SK-N-SH (cell line): ENCODE data around the gene NFIX. TPM values are rescaled to one million over a fixed set of nuclear protein-coding genes. Genes with fewer than 3 reads are reported as not detected.

Experiments
- CTCF ChIA-PET: fragments of 300-600, 350-600 bp; formaldehyde crosslinking; extraction: SDS; loops from one replicate; lab custom pipeline; 2021; lab: Yijun Ruan, JAX
- POLR2A ChIA-PET: fragments of 350-600 bp; sonication (Branson Sonifier 250); formaldehyde crosslinking; extraction: SDS; loops from one replicate; lab custom pipeline; 2020; ENCODE audit warnings: antibody characterized with exemption, inconsistent platforms; lab: Yijun Ruan, JAX
- DNase-seq: peaks from one replicate; pipeline ENCODE4 v3.0.0; 2012
- H2AFZ ChIP-seq: fragments of 200-600 bp; sonication (generic); 2 replicates; pipeline ENCODE4 v1.8.1; 2016; ENCODE audit warnings: antibody characterized with exemption, mild to moderate bottlenecking, low read depth
- H3F3A ChIP-seq: fragments of 200-600 bp; sonication (generic); replicated peaks from 2 replicates; pipeline ENCODE3; 2016; ENCODE audit warnings: antibody characterized with exemption, mild to moderate bottlenecking; ENCODE audit not compliant: insufficient read depth
- H3K27ac ChIP-seq, 2 experiments: fragments of 200-500 bp in 1 of 2; fragments of 200-600 bp in 1 of 2; sonication (Bioruptor generic) in 1 of 2; sonication (generic), shearing (Covaris generic) in 1 of 2; 2 replicates each; pipeline versions ENCODE4 v1.5.1 to v1.6.1; 2014 to 2016; ENCODE audit warnings: low read depth in 2 of 2, inconsistent platforms in 1 of 2, low read length in 1 of 2, mild to moderate bottlenecking in 1 of 2, mixed read lengths in 1 of 2
- H3K27me3 ChIP-seq: fragments of 200-600 bp; sonication (generic), shearing (Covaris generic); 2 replicates; pipeline ENCODE4 v1.6.1; 2016; ENCODE audit warnings: mixed run types; ENCODE audit not compliant: insufficient read depth
- H3K36me3 ChIP-seq, 2 experiments: fragments of 200-500 bp in 1 of 2; fragments of 200-600 bp in 1 of 2; sonication (Bioruptor generic) in 1 of 2; sonication (generic) in 1 of 2; replicated peaks in 1 of 2; 2 replicates each; pipeline versions ENCODE3 to v1.5.1; 2014 to 2016; ENCODE audit warnings: low read length in 1 of 2, mild to moderate bottlenecking in 1 of 2; ENCODE audit not compliant: insufficient read depth in 2 of 2, control insufficient read depth in 1 of 2
- H3K4me1 ChIP-seq, 2 experiments: fragments of 200-500 bp in 1 of 2; fragments of 200-600 bp in 1 of 2; sonication (Bioruptor generic) in 1 of 2; sonication (generic), shearing (Covaris generic) in 1 of 2; 2 replicates each; pipeline versions ENCODE4 v1.5.1 to v1.6.1; 2014 to 2016; ENCODE audit warnings: low read depth in 1 of 2, low read length in 1 of 2, mixed run types in 1 of 2; ENCODE audit not compliant: insufficient read depth in 2 of 2, control insufficient read depth in 1 of 2
- H3K4me2 ChIP-seq: fragments of 200-600 bp; sonication (generic), shearing (Covaris generic); 2 replicates; pipeline ENCODE4 v1.6.1; 2017; ENCODE audit warnings: mixed run types
- H3K4me3 ChIP-seq, 2 experiments: fragments of 200-500 bp in 1 of 2; fragments of 200-600 bp in 1 of 2; sonication (Bioruptor generic) in 1 of 2; sonication (generic), shearing (Covaris generic) in 1 of 2; 2 replicates each; pipeline versions ENCODE4 v1.5.1 to v1.8.1; 2014 to 2016; ENCODE audit warnings: low read depth in 2 of 2, inconsistent platforms in 1 of 2, low read length in 1 of 2, mild to moderate bottlenecking in 1 of 2, mixed read lengths in 1 of 2, moderate library complexity in 1 of 2
- H3K79me2 ChIP-seq: fragments of 200-600 bp; sonication (generic); 2 replicates; pipeline ENCODE4 v1.8.1; 2017; ENCODE audit warnings: mild to moderate bottlenecking; ENCODE audit not compliant: insufficient read depth
- H3K9ac ChIP-seq: fragments of 200-600 bp; sonication (generic); 2 replicates; pipeline ENCODE4 v1.6.1; 2017; ENCODE audit warnings: mixed run types
- H3K9me2 ChIP-seq: fragments of 200-600 bp; sonication (generic); 2 replicates; pipeline ENCODE4 v1.6.1; 2017; ENCODE audit warnings: mixed run types
- H3K9me3 ChIP-seq: fragments of 200-600 bp; sonication (generic); 2 replicates; pipeline ENCODE4 v1.6.1; 2017; ENCODE audit warnings: mixed run types, mild to moderate bottlenecking, moderate library complexity
- H4K20me1 ChIP-seq: fragments of 200-600 bp; sonication (generic); 2 replicates; pipeline ENCODE4 v1.6.1; 2017; ENCODE audit warnings: mild to moderate bottlenecking, mixed run types; ENCODE audit not compliant: insufficient read depth
- ELF1 ChIP-seq: IDR thresholded peaks from 2 replicates; pipeline ENCODE4 v1.4.0; 2012
- EP300 ChIP-seq, 2 experiments: IDR thresholded peaks; 2 replicates each; pipeline versions ENCODE4 v1.4.0 to v1.6.1; 2012; ENCODE audit warnings: borderline replicate concordance in 1 of 2, low read depth in 1 of 2, low read length in 1 of 2
- EZH2phosphoT487 ChIP-seq: fragments of 200-600 bp; sonication (generic); IDR thresholded peaks from 2 replicates; pipeline ENCODE4 v1.6.1; 2017; ENCODE audit warnings: low read depth, mixed run types, mild to moderate bottlenecking, antibody characterized with exemption, moderate library complexity, borderline replicate concordance
- FOXJ3 ChIP-seq: sonication (generic); formaldehyde crosslinking; IDR thresholded peaks from 2 replicates; pipeline ENCODE4 v1.5.1; 2020; ENCODE audit warnings: mild to moderate bottlenecking, missing genetic modification reagents
- FOXM1 ChIP-seq: IDR thresholded peaks from 2 replicates; pipeline ENCODE4 v1.4.0; 2012; ENCODE audit warnings: low read depth, mild to moderate bottlenecking
- GATA2 ChIP-seq: sonication (generic); formaldehyde crosslinking; IDR thresholded peaks from 2 replicates; pipeline ENCODE4 v1.5.0; 2020; ENCODE audit warnings: mild to moderate bottlenecking, missing genetic modification reagents
- NFIC ChIP-seq: IDR thresholded peaks from 2 replicates; pipeline ENCODE4 v1.4.0; 2012; ENCODE audit warnings: borderline replicate concordance
- POLR2AphosphoS5 ChIP-seq: IDR thresholded peaks from 2 replicates; pipeline ENCODE4 v1.6.1; 2012; ENCODE audit warnings: low read depth, low read length
- RAD21 ChIP-seq: IDR thresholded peaks from 2 replicates; pipeline ENCODE4 v1.6.1; 2012; ENCODE audit warnings: mild to moderate bottlenecking, low read length
- RCOR1 ChIP-seq: fragments of 150-350 bp; IDR thresholded peaks from 2 replicates; pipeline ENCODE4 v1.6.1; 2017; ENCODE audit warnings: antibody characterized with exemption, low read length
- REST ChIP-seq: IDR thresholded peaks from 2 replicates; pipeline ENCODE4 v1.6.1; 2012; ENCODE audit warnings: mild to moderate bottlenecking, low read depth, low read length, moderate library complexity
- RXRA ChIP-seq: IDR thresholded peaks from 2 replicates; pipeline ENCODE4 v1.4.0; 2012; ENCODE audit warnings: low read depth, mild to moderate bottlenecking, borderline replicate concordance
- SMC3 ChIP-seq: IDR thresholded peaks from 2 replicates; pipeline ENCODE4 v1.6.1; 2012; ENCODE audit warnings: low read depth, low read length, improper control_type of control experiment
- TAF1 ChIP-seq: IDR thresholded peaks from 2 replicates; pipeline ENCODE4 v1.6.1; 2012; ENCODE audit warnings: low read depth, mild to moderate bottlenecking, low read length, moderate library complexity, borderline replicate concordance
- TEAD4 ChIP-seq: IDR thresholded peaks from 2 replicates; pipeline ENCODE4 v1.4.0; 2012; ENCODE audit warnings: mild to moderate bottlenecking, borderline replicate concordance; ENCODE audit not compliant: insufficient read depth
- YY1 ChIP-seq: IDR thresholded peaks from 2 replicates; pipeline ENCODE4 v1.4.0; 2012; ENCODE audit warnings: low read depth, mild to moderate bottlenecking
- WGBS: methylation state at CpG from one replicate; pipeline ENCODE4 v1.1.6; 2017; ENCODE audit warnings: low lambda C conversion rate; 5-methylcytosine and 5-hydroxymethylcytosine counted together
- polyA plus RNA-seq, 3 experiments: library from polyadenylated mRNA; depleted of rRNA; stranded (reverse); fragments of >200 nt; gene quantifications; 2 replicates each; pipeline ENCODE4 v1.2.3, GENCODE V29; 2012
- TF ChIP-seq, protein P1 (sequence below): fragments of 150-350 bp; IDR thresholded peaks from 2 replicates; pipeline ENCODE4 v1.6.1; 2017; ENCODE audit warnings: antibody characterized with exemption, low read length, low read depth, borderline replicate concordance
- TF ChIP-seq, protein P2 (sequence below): fragments of 200-600 bp; sonication (generic); IDR thresholded peaks from 2 replicates; pipeline ENCODE4 v1.6.1; 2017; ENCODE audit warnings: antibody characterized with exemption, mild to moderate bottlenecking, moderate library complexity
- TF ChIP-seq, protein P3 (sequence below): fragments of 150-350 bp; IDR thresholded peaks from 2 replicates; pipeline ENCODE4 v1.6.1; 2016; ENCODE audit warnings: mild to moderate bottlenecking, low read depth, low read length
- TF ChIP-seq, protein P4 (sequence below): IDR thresholded peaks from 2 replicates; pipeline ENCODE4; 2012

Gene NFIX
- polyA plus RNA-seq, 1 of the 3 experiments (the other 2 are of a cell fraction), result 14.8 TPM

DNA sequence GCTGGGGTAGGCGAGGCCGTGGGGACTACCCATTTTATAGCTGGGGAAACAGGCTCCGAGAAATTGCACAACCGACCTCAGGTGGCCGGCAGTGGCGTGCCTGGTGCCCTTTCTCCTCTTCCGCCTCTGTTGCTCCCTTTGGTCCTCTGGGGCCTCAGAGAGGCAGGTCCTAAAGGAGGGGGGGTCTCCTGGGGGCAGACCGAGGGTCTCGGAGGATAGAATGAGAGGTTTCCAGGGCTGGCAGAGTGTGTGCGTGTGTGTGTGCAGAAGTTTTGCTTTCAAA is 143.6 kb downstream of the NFIX start:
- H3K36me3 ChIP-seq, result peaks cover 14 to 43% of the 10 kb centered on the region in 2 experiments
- CTCF ChIA-PET, result interaction anchor here (0.5 kb wide), 1 partner anchor 933 kb away, joined by 3 read pairs; no protein-coding TSS in a partner anchor

More for the DNA sequence above, 143.6 kb downstream of the NFIX start:
- no peak for DNase-seq
- H3K79me2 ChIP-seq, result peaks cover 23% of the 10 kb centered on the region
- no peak overlapping the region for H3K4me3 ChIP-seq
- no peaks in the 10 kb centered on the region for H3K4me1 ChIP-seq
- H3K27ac ChIP-seq, result no peak overlapping the region
- POLR2A ChIA-PET, result interaction anchor here (1.0 kb wide), 1 partner anchor 11 kb away, joined by 4 read pairs; the partner anchor contains the start of genes IER2 and STX10
- no peak overlapping the region for H3K4me2 ChIP-seq
- H3F3A ChIP-seq, result peaks cover 14% of the 10 kb centered on the region
- H3K9me3 ChIP-seq, result no peaks in the 10 kb centered on the region
- no peak overlapping the region for H2AFZ ChIP-seq
- no peaks in the 10 kb centered on the region for H3K9me2 ChIP-seq
- no peaks in the 10 kb centered on the region for H3K27me3 ChIP-seq
- TF ChIP-seq EP300 (IDR thresholded peaks at IDR 0.05; ENCODE audit: borderline replicate concordance in 1 of 2, low read depth in 1 of 2, low read length in 1 of 2) (no peak), NFIC (no peak), EZH2phosphoT487 (no peak), RXRA (no peak), TEAD4 (no peak), GATA2 (CRISPR knock-in tag) (no peak), FOXJ3 (CRISPR knock-in tag) (no peak), ELF1 (no peak), SMC3 (no peak), RCOR1 (no peak), TAF1 (no peak), RAD21 (no peak), REST (no peak), POLR2AphosphoS5 (no peak), FOXM1 (no peak), YY1 (no peak)
- TF ChIP-seq, protein P1, sequence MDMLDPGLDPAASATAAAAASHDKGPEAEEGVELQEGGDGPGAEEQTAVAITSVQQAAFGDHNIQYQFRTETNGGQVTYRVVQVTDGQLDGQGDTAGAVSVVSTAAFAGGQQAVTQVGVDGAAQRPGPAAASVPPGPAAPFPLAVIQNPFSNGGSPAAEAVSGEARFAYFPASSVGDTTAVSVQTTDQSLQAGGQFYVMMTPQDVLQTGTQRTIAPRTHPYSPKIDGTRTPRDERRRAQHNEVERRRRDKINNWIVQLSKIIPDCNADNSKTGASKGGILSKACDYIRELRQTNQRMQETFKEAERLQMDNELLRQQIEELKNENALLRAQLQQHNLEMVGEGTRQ, result no peak
- TF ChIP-seq, protein P2, sequence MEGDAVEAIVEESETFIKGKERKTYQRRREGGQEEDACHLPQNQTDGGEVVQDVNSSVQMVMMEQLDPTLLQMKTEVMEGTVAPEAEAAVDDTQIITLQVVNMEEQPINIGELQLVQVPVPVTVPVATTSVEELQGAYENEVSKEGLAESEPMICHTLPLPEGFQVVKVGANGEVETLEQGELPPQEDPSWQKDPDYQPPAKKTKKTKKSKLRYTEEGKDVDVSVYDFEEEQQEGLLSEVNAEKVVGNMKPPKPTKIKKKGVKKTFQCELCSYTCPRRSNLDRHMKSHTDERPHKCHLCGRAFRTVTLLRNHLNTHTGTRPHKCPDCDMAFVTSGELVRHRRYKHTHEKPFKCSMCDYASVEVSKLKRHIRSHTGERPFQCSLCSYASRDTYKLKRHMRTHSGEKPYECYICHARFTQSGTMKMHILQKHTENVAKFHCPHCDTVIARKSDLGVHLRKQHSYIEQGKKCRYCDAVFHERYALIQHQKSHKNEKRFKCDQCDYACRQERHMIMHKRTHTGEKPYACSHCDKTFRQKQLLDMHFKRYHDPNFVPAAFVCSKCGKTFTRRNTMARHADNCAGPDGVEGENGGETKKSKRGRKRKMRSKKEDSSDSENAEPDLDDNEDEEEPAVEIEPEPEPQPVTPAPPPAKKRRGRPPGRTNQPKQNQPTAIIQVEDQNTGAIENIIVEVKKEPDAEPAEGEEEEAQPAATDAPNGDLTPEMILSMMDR, result no peak
- TF ChIP-seq, protein P3, sequence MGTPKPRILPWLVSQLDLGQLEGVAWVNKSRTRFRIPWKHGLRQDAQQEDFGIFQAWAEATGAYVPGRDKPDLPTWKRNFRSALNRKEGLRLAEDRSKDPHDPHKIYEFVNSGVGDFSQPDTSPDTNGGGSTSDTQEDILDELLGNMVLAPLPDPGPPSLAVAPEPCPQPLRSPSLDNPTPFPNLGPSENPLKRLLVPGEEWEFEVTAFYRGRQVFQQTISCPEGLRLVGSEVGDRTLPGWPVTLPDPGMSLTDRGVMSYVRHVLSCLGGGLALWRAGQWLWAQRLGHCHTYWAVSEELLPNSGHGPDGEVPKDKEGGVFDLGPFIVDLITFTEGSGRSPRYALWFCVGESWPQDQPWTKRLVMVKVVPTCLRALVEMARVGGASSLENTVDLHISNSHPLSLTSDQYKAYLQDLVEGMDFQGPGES, result no peak
- TF ChIP-seq, protein P4, sequence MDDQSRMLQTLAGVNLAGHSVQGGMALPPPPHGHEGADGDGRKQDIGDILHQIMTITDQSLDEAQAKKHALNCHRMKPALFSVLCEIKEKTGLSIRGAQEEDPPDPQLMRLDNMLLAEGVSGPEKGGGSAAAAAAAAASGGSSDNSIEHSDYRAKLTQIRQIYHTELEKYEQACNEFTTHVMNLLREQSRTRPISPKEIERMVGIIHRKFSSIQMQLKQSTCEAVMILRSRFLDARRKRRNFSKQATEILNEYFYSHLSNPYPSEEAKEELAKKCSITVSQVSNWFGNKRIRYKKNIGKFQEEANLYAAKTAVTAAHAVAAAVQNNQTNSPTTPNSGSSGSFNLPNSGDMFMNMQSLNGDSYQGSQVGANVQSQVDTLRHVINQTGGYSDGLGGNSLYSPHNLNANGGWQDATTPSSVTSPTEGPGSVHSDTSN, result no peak
- peaks cover 13% of the 10 kb centered on the region for H4K20me1 ChIP-seq
- no peak overlapping the region for H3K9ac ChIP-seq
- WGBS, result 93% methylated on average over 8 of the region's 10 CpGs
